CD4-positive, alpha-beta T cell (primary cell): ENCODE data around the gene C4orf50. TPM values are rescaled to one million over a fixed set of nuclear protein-coding genes. Genes with fewer than 3 reads are reported as not detected.

Experiments
- ATAC-seq: fragments of 200-7000 bp; cut with Tn5 transposase; one replicate; pipeline ENCODE4 v1.10.0; 2022; ENCODE audit warnings: mild to moderate bottlenecking; ENCODE audit not compliant: poor library complexity
- CTCF ChIA-PET: fragments of 350-600 bp; sonication (Branson Sonifier 250); formaldehyde crosslinking; loops from one replicate; lab custom pipeline; 2021; ENCODE audit warnings: antibody characterized with exemption, inconsistent platforms; lab: Charles Lee
- POLR2A ChIA-PET: fragments of 350-600 bp; sonication (Branson Sonifier 250); formaldehyde crosslinking; loops from one replicate; lab custom pipeline; 2021; ENCODE audit warnings: antibody characterized with exemption, inconsistent platforms; lab: Charles Lee
- DNase-seq, 14 experiments: peaks; one replicate each; pipeline ENCODE4 v3.0.0-alpha.2; 2013 to 2020; ENCODE audit warnings: mixed read lengths in 2 of 14
- H3K27ac ChIP-seq, 2 donors: one replicate each; pipeline versions ENCODE4 v1.5.1 to v1.7.0; 2013; ENCODE audit warnings: low read length in 2 of 2, low read depth in 1 of 2, mild to moderate bottlenecking in 1 of 2
- H3K27me3 ChIP-seq, 2 experiments: 1 replicate in 1 of 2; 2 replicates in 1 of 2; pipeline versions ENCODE4 v1.6.1 to v1.7.0; 2013; ENCODE audit warnings: low read length in 2 of 2, control low read depth in 1 of 2, mild to moderate bottlenecking in 1 of 2, moderate library complexity in 1 of 2; ENCODE audit not compliant: insufficient read depth in 2 of 2, control insufficient read depth in 1 of 2
- H3K36me3 ChIP-seq: one replicate; pipeline ENCODE4 v1.6.1; 2013; ENCODE audit warnings: low read length, control low read depth; ENCODE audit not compliant: insufficient read depth
- H3K4me1 ChIP-seq: one replicate; pipeline ENCODE4 v1.6.1; 2013; ENCODE audit warnings: low read length, control low read depth; ENCODE audit not compliant: insufficient read depth
- H3K4me3 ChIP-seq: one replicate; pipeline ENCODE4 v1.5.1; 2013; ENCODE audit warnings: mild to moderate bottlenecking, low read length, moderate library complexity
- H3K9me3 ChIP-seq, 2 experiments: 1 replicate in 1 of 2; 2 replicates in 1 of 2; pipeline versions ENCODE4 v1.6.1 to v1.7.0; 2013; ENCODE audit warnings: low read length in 2 of 2, mild to moderate bottlenecking in 2 of 2, control low read depth in 1 of 2, moderate library complexity in 1 of 2; ENCODE audit not compliant: control insufficient read depth in 1 of 2, insufficient read depth in 1 of 2
- H3K27ac Mint-ChIP-seq: one replicate; pipeline ENCODE4 v1.8.0; 2020; ENCODE audit warnings: mixed read lengths
- H3K27me3 Mint-ChIP-seq: one replicate; pipeline ENCODE4 v1.8.0; 2021; ENCODE audit warnings: mixed read lengths
- H3K36me3 Mint-ChIP-seq: one replicate; pipeline ENCODE4 v1.8.0; 2021; ENCODE audit warnings: low read depth, mixed read lengths
- H3K4me1 Mint-ChIP-seq: one replicate; pipeline ENCODE4 v1.8.0; 2021; ENCODE audit warnings: low read depth, mixed read lengths
- H3K4me3 Mint-ChIP-seq: one replicate; pipeline ENCODE4 v1.8.0; 2020; ENCODE audit warnings: mild to moderate bottlenecking, mixed read lengths
- H3K9me3 Mint-ChIP-seq: one replicate; pipeline ENCODE4 v1.8.0; 2020; ENCODE audit warnings: mixed read lengths
- CTCF ChIP-seq: fragments of 200-600 bp; IDR thresholded peaks from one replicate; pipeline ENCODE4 v1.8.0; 2022; ENCODE audit warnings: antibody characterized with exemption, mild to moderate bottlenecking
- intact Hi-C, 2 experiments: fragments of 100-400 bp; cut with DNase I in 1 of 2; cut with micrococcal nuclease in 1 of 2; formaldehyde crosslinking; loops; one replicate each; pipeline versions ENCODE4 v1.15.1 to v1.9.0; 2023 to 2025; cut with DNase I, micrococcal nuclease
- total RNA-seq, 174 experiments: library from RNA in 2 of 174; stranded (reverse) in 2 of 174; gene quantifications; one replicate each; pipeline ENCODE4 v1.2.3 and lab custom pipeline; 2021 to 2026

The C4orf50 gene
- total RNA-seq, 2 experiments from 2014 or later, result 0.16 to 0.20 TPM

GRCh38 chr4:6055436-6055835, 37.2 kb upstream of the C4orf50 start:
- H3K36me3 ChIP-seq, result peaks cover 11% of the 10 kb centered on the region
- H3K27me3 ChIP-seq, result no peaks in the 10 kb centered on the region
- Mint-ChIP-seq H3K9me3 (peaks cover 10% of the 10 kb centered on the region), H3K27ac (no peak overlapping the region), H3K36me3 (no peaks in the 10 kb centered on the region), H3K4me1 (no peaks in the 10 kb centered on the region), H3K27me3 (no peaks in the 10 kb centered on the region), H3K4me3 (no peak overlapping the region)
- DNase-seq, result no peak
- no peak overlapping the region for H3K27ac ChIP-seq
- no peak overlapping the region for H3K4me3 ChIP-seq
- no peak for TF ChIP-seq CTCF
- POLR2A ChIA-PET, result no interaction called here
- H3K9me3 ChIP-seq, result peaks cover 37 to 63% of the 10 kb centered on the region in 2 experiments
- H3K4me1 ChIP-seq, result no peaks in the 10 kb centered on the region
- intact Hi-C loops, result no loop called here
- CTCF ChIA-PET, result no interaction called here
- no peak for ATAC-seq

- ChIA-PET CTCF (no interaction called here), POLR2A (no interaction called here)
- no peak overlapping the region for H3K27ac ChIP-seq
- Mint-ChIP-seq H3K4me3 (no peak overlapping the region), H3K27ac (no peak overlapping the region), H3K4me1 (no peaks in the 10 kb centered on the region), H3K9me3 (peaks cover 10% of the 10 kb centered on the region), H3K27me3 (no peaks in the 10 kb centered on the region), H3K36me3 (no peaks in the 10 kb centered on the region)
- no peak for TF ChIP-seq CTCF
- no peaks in the 10 kb centered on the region for H3K4me1 ChIP-seq
- peaks cover 33 to 59% of the 10 kb centered on the region in 2 experiments for H3K9me3 ChIP-seq
- H3K4me3 ChIP-seq, result no peak overlapping the region
- H3K36me3 ChIP-seq, result peaks cover 11% of the 10 kb centered on the region
- DNase-seq, result no peak
- ATAC-seq, result no peak
- intact Hi-C loops, result no loop called here
- no peaks in the 10 kb centered on the region for H3K27me3 ChIP-seq
These were observed 36.8 kb upstream of the C4orf50 start for GRCh38 chr4:6055030-6055429.

- peaks cover 5% of the 10 kb centered on the region for H3K36me3 ChIP-seq
- DNase-seq (no peak), ATAC-seq (no peak)
- no peak for TF ChIP-seq CTCF
- no peaks in the 10 kb centered on the region for H3K36me3 Mint-ChIP-seq
- no peak overlapping the region for H3K27ac Mint-ChIP-seq
- H3K4me1 Mint-ChIP-seq, result no peaks in the 10 kb centered on the region
- ChIA-PET CTCF (no interaction called here), POLR2A (no interaction called here)
- H3K27ac ChIP-seq, result no peak overlapping the region
- no peaks in the 10 kb centered on the region for H3K27me3 Mint-ChIP-seq
- no peak overlapping the region for H3K4me3 ChIP-seq
- no peaks in the 10 kb centered on the region for H3K4me1 ChIP-seq
- intact Hi-C loops, result no loop called here
- no peak overlapping the region for H3K4me3 Mint-ChIP-seq
- peaks cover 10% of the 10 kb centered on the region for H3K9me3 Mint-ChIP-seq
- peaks cover 26 to 52% of the 10 kb centered on the region in 2 experiments for H3K9me3 ChIP-seq
- no peaks in the 10 kb centered on the region for H3K27me3 ChIP-seq
These were observed 36.1 kb upstream of the C4orf50 start for GRCh38 chr4:6054162-6054922.
